GM21360 (cell line): ENCODE measurements around the gene C11orf54.
"Not testable (repeated sequence)": the region's sequence is repeated elsewhere in the genome, so short reads cannot be mapped to it uniquely, and the experiment has no call there.

ENCODE experiments used
- ATAC-seq: cut with Tn5 transposase; IDR thresholded peaks from one replicate; pipeline ENCODE4 v1.9.1; 2021; ENCODE audit warnings: mild to moderate bottlenecking, moderate library complexity; ENCODE audit not compliant: unreplicated experiment

Gene C11orf54

GRCh38 chr11:93734427-93735222 lies 6.8 kb upstream of the C11orf54 start:
- ATAC-seq = no peak

DNA sequence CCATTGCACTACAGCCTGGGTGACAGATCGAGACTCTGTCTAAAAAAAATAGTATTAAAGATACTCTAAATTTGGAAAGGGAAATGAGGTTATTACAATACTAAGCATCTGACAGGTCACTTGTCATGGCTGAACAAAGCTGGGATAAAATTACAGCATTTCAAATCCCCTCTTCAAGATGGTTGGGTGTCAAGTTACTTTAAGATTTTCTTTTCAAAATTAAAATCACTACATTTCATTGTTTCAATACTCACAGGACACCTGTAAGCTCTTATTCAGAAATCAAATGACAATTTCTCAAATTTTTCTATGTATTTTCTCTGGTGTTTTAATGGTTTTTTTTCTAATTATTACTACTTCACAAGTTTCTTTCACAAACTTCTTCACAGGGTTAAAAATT lies 5.8 kb upstream of the C11orf54 start:
- no peak for ATAC-seq

- no peak for ATAC-seq
Measured at GRCh38 chr11:93736129-93736528, 5.3 kb upstream of the C11orf54 start.

GRCh38 chr11:93737904-93738612 lies 3.4 kb upstream of the C11orf54 start:
- no peak for ATAC-seq

- no peak for ATAC-seq
Measured at GRCh38 chr11:93738647-93739081, 2.8 kb upstream of the C11orf54 start.

DNA sequence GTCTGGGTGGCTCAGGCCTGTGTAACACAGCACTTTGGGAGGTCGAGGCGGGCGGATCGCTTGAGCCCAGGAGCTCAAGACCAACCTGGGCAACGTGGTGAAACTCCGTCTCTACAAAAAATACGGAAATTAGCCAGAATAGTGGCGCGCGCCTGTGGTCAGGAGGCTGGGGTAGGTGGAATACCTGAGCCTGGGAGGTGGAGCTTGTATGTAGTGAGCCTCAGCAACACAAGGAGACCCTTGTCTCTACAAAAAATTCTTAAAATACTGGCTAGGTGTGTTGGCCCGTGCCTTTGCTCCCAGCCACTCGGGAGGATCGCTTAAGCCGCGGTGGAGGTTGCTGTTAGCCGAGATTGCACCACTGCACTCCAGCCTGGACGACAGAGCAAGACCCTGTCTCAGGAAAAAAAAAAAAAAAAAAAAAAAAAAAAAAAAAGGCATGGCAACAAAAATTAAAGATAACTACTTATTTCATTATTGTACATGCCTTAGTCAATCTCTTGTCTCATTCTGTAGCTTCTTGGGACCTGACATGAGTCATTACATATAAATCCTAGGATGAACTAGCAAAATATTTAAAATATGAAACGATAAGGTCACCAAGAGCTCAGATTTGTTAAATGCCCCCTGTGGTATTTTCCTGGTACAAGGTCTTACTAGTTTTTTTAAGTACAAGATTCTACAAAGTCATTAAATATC lies 1.3 kb upstream of the C11orf54 start:
- ATAC-seq = no peak

GRCh38 chr11:93740730-93741093 lies 760 bp upstream of the C11orf54 start:
- peak; percentile 35 for ATAC-seq

GRCh38 chr11:93741882-93742226 lies 382 bp downstream of the C11orf54 start:
- ATAC-seq = peak; percentile 8

DNA sequence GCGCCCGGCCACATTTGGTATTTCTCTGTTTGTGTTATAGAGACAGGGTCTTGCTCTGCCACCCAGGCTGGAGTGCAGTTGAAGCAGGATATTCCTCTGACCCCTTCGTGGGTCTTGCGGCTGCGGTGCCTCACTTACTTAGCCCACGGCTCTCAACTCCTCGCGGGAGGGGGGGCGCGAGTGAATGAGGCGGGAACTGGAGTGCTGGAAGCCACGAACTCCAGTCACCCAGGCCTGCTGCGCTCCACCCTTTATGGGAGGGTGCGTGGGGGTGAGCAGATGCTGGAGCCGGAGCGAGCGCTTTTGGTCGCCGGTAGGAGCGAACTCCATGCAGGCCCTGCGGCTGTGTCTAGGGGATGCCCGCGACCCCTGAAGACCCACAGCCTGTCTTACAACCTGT lies 1.8 kb downstream of the C11orf54 start:
- no peak for ATAC-seq

DNA sequence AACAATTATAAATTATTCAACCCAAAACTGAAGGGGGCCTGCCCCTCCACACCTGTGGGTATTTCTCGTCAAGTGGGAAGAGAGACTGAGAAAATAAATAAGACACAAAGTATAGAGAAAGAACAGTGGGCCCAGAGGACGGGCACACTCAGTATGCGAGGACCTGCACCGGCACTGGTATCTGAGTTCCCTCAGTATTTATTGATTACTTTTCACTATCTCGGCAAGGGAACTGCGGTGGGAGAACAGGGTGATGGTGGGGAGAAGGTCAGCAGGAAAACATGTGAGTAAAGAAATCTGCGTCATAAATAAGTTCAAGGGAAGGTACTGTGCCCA lies 3.2 kb downstream of the C11orf54 start:
- ATAC-seq = no peak

DNA sequence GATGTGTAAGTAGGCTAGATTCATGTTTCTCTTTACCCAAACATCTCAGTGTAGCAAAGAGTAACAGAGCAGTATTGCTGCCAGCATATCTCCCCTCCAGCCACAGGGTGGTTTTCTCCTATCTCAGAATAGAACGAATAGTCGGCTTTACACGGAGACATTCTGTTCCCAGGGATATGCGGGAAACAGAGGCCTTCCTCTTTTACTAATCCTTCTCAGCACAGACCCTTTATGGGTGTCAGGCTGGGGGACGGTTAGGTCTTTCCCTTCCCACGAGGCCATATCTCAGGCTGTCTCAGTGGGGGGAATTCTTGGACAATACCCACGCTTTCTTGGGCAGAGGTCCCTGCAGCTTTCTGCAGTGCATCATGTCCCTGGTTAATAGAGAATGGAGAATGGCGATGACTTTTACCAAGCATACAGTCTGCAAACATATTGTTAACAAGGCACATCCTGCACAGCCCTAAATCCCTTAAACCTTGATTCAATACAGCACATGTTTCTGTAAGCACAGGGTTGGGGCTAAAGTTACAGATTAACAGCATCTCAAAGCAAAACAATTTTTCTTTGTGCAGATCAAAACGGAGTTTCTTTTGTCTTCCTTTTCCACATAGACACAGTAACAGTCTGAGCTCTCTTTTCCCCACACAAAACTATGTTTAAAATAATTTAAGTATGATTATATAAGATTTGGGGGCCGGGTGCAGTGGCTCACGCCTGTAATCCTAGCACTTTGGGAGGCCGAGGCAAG lies 3.7 kb downstream of the C11orf54 start:
- not testable (repeated sequence) for ATAC-seq

- ATAC-seq = no peak
Measured at GRCh38 chr11:93746101-93746500, 4.6 kb downstream of the C11orf54 start.

DNA sequence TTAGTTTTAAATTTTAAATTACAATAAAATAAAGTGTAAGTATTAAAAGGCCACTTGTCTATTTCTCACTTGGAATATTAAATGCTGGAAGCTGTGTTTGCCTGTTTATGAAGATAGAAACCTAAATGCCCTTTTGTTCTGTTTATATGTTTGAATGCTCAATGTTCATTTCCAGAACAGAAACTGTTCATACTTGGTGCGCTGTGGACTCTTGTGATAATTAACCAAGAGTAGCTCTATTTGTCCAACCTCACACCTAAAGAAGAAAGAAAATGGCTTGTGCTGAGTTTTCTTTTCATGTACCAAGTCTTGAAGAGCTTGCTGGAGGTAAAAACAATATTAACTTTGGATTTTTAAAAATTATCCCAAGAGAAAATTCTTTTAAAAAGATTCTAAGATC lies 5.7 kb downstream of the C11orf54 start:
- no peak for ATAC-seq

- ATAC-seq = no peak
Measured at GRCh38 chr11:93751001-93751400, 9.5 kb downstream of the C11orf54 start.

DNA sequence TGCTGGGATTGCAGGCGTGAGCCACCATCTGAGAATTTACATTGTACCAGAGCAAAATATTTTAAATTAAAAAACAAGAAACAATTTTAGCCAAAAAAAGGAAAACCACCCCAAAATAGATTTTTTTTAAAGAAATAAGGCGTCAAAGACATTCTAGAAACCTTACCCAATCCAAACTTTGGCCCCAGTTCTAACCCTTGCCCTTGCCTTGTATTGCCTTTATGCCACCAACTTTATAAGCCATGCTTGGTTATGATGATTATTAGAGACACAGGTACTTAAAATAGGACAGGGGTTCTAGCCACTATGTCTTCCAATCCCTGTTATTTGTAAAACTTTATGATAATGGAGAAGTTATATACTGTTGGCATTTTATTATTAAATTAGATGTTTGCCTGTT lies 11.8 kb downstream of the C11orf54 start:
- ATAC-seq = no peak

DNA sequence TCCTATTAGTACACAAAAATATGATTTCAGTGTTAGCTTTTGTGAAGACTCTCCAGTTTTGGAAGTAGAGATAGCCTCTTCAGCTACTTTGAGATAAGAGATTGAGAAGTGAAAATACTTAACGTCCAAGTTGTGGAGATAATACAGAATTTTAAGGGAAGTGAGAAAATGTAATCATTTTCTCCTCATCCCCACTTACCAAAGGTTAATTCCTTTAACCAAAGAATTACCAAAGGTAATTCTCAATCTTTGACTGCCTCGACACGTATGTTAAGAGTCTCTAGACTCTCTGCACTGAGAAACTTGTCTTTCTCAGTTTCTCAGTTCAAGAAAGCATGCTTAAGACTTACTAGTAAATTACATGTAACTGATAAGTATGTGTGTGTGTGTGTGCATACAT lies 15.3 kb downstream of the C11orf54 start:
- ATAC-seq = no peak

DNA sequence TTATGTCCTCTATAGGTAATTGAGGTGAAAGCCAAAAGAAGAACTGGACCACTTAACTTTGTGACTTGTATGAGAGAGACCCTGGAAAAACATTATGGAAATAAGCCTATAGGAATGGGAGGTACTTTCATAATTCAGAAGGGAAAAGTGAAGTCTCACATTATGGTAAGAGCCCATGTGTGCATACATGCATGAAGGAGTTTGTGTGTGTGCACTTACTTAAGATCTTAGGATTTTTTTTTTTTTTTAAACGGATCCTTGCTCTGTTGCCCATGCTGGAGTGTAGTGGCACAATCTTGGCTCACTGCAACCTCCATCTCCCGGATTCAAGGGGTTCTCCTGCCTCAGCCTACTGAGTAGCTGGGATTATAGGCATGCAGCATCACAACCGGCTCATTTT lies 15.8 kb downstream of the C11orf54 start:
- no peak for ATAC-seq

GRCh38 chr11:93757924-93758865 lies 16.7 kb downstream of the C11orf54 start:
- no peak for ATAC-seq

DNA sequence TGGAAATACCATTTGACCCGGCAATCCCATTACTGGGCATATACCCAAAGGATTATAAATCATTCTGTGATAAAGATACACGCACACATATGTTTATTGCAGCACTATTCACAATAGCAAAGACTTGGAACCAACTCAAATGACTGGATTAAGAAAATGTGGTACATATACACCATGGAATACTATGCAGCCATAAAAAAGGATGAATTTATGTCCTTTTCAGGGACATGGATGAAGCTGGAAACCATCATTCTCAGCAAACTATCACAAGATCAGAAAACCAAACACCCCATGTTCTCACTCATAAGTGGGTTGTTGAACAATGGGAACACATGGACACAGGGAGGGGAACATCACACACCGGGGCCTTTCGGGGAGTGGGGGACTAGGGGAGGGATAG lies 17.7 kb downstream of the C11orf54 start:
- ATAC-seq = not testable (repeated sequence)

GRCh38 chr11:93761910-93762309 lies 20.4 kb downstream of the C11orf54 start:
- ATAC-seq = no peak
